ENCODE measurements around the gene NOM1. TPM values are rescaled to one million over a fixed set of nuclear protein-coding genes. Genes with fewer than 3 reads are reported as not detected.

NOM1 gene
- total RNA-seq, 1 experiment from 2014 or later, result 35.4 TPM

DNA sequence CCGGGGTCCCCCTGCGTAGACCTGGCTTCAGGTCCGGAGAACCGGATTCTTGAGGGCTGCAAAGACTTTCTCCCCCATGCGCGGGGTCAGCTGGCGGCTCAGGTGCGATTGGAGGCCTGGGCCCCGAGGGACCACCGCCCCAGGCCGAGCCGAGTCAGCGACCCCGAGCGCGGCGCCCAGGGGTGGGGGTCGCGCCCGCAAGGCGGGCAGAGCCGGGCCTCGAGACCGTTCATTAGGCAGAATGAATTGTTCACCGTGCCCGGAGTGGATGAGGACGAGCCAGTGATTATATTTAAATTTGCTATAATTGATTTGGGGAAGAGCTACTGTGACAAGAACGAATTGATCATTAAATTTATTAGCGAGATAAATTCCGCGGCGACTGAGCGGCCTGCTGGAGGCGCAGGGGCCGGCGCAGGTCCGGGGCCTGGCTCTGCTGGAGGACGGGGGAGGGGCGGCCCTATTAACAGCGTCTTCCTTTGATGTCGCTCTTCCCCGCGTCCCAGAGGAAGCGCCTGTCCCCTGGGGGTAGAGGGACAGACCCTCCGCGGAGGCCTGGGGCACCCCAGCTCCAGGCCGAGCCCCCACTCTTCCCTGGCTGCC lies 53.4 kb downstream of the NOM1 start:
- Histone ChIP-seq H3K4me1 (ENCODE audit: control insufficient read depth in 1 of 2, insufficient read depth in 2 of 2, low read length in 2 of 2) (peaks cover 5 to 15% of the 10 kb centered on the region in 2 experiments; a peak in 3 of 4 replicates), H3K9me2 (ENCODE audit: insufficient read depth) (no peaks in the 10 kb centered on the region)

DNA sequence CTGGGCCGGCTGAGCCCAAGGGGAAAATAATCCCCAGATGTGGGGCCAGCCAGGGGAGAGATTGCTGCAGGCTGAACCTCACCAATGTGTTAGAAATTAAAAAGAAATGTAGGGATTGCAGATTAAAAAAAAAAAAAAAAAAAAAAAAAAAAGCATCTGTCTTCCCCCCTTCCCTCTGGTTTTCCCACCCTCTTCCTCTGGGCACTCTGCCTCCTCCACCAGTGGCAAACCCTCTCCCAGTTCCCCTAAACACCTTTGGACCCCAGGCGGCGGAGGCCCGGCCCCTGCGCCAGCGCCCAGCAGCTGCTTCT lies 53.9 kb downstream of the NOM1 start:
- Histone ChIP-seq H3K9ac (ENCODE audit: low read length) (no peak overlapping the region), H3K79me2 (ENCODE audit: insufficient read depth, low read length) (no peaks in the 10 kb centered on the region), H3K9me3 (ENCODE audit: control insufficient read depth in 1 of 2, insufficient read depth in 1 of 2, low read depth in 1 of 2, low read length in 2 of 2) (no peaks in the 10 kb centered on the region), H3K4me1 (ENCODE audit: control insufficient read depth in 1 of 2, insufficient read depth in 2 of 2, low read length in 2 of 2) (peaks cover 5 to 17% of the 10 kb centered on the region in 2 experiments; a peak in 3 of 4 replicates), H4K20me1 (ENCODE audit: insufficient read depth) (no peaks in the 10 kb centered on the region), H3K36me3 (ENCODE audit: control insufficient read depth in 1 of 2, insufficient read depth in 2 of 2, low read length in 2 of 2) (no peaks in the 10 kb centered on the region; a peak in 1 of 4 replicates), H2AFZ (ENCODE audit: low read depth, low read length, poor library complexity, severe bottlenecking) (no peak overlapping the region), H3K9me2 (ENCODE audit: insufficient read depth) (no peaks in the 10 kb centered on the region), H3K27ac (ENCODE audit: low read depth, low read length) (no peak overlapping the region), H3K27me3 (ENCODE audit: insufficient read depth, low read length) (no peaks in the 10 kb centered on the region), H3K4me3 (replicated peaks in 1 of 2; ENCODE audit: low read depth in 1 of 2, low read length in 2 of 2) (no peak overlapping the region), H3K4me2 (ENCODE audit: low read length) (no peak overlapping the region)
- ATAC-seq, result no peak
- RAD21 ChIA-PET (ENCODE audit: low non-redundant PET in 1 of 2, low total read pairs in 2 of 2, uncharacterized antibody in 2 of 2, unreplicated experiment in 2 of 2), result no interaction called here
- DNase-seq (ENCODE audit: low read depth, low spot score), result no peak
- TF ChIP-seq EZH2phosphoT487 (IDR thresholded peaks at IDR 0.05; ENCODE audit: borderline replicate concordance) (no peak), SP1 (IDR thresholded peaks at IDR 0.05; ENCODE audit: low read depth) (no peak), POLR2AphosphoS5 (IDR thresholded peaks at IDR 0.05; ENCODE audit: low read depth, low read length) (no peak), POLR2A (IDR thresholded peaks at IDR 0.05; ENCODE audit: borderline replicate concordance, extremely low read depth, insufficient read depth, insufficient read length) (no peak), ZNF274 (IDR thresholded peaks at IDR 0.05; ENCODE audit: low read depth, low read length) (no peak), RAD21 (IDR thresholded peaks at IDR 0.05; ENCODE audit: low read depth) (no peak), ZFX (IDR thresholded peaks at IDR 0.05) (no peak), EZH2 (IDR thresholded peaks at IDR 0.05) (no peak), ELF1 (IDR thresholded peaks at IDR 0.05; ENCODE audit: borderline replicate concordance, low read depth) (no peak), SRF (IDR thresholded peaks at IDR 0.05; ENCODE audit: low read depth) (no peak), CEBPB (IDR thresholded peaks at IDR 0.05; ENCODE audit: low read depth) (no peak), TCF7L2 (IDR thresholded peaks at IDR 0.05; ENCODE audit: borderline replicate concordance, extremely low read depth, insufficient read depth, insufficient read length) (no peak), JUND (IDR thresholded peaks at IDR 0.05) (no peak)
- TF ChIP-seq, protein P1, sequence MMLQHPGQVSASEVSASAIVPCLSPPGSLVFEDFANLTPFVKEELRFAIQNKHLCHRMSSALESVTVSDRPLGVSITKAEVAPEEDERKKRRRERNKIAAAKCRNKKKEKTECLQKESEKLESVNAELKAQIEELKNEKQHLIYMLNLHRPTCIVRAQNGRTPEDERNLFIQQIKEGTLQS (IDR thresholded peaks at IDR 0.05), result no peak
- TF ChIP-seq, protein P2, sequence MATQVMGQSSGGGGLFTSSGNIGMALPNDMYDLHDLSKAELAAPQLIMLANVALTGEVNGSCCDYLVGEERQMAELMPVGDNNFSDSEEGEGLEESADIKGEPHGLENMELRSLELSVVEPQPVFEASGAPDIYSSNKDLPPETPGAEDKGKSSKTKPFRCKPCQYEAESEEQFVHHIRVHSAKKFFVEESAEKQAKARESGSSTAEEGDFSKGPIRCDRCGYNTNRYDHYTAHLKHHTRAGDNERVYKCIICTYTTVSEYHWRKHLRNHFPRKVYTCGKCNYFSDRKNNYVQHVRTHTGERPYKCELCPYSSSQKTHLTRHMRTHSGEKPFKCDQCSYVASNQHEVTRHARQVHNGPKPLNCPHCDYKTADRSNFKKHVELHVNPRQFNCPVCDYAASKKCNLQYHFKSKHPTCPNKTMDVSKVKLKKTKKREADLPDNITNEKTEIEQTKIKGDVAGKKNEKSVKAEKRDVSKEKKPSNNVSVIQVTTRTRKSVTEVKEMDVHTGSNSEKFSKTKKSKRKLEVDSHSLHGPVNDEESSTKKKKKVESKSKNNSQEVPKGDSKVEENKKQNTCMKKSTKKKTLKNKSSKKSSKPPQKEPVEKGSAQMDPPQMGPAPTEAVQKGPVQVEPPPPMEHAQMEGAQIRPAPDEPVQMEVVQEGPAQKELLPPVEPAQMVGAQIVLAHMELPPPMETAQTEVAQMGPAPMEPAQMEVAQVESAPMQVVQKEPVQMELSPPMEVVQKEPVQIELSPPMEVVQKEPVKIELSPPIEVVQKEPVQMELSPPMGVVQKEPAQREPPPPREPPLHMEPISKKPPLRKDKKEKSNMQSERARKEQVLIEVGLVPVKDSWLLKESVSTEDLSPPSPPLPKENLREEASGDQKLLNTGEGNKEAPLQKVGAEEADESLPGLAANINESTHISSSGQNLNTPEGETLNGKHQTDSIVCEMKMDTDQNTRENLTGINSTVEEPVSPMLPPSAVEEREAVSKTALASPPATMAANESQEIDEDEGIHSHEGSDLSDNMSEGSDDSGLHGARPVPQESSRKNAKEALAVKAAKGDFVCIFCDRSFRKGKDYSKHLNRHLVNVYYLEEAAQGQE (IDR thresholded peaks at IDR 0.05; ENCODE audit: low read depth), result no peak
- intact Hi-C loops (cut with micrococcal nuclease), result loop anchor here (5.0 kb wide), 1 partner anchor 139 kb away; no protein-coding TSS in a partner anchor
- BruUV-seq (replicated peaks), result no TSS peak
- POLR2A ChIA-PET, result no interaction called here
- CTCF ChIA-PET, result no interaction called here

More for the DNA sequence above, 53.4 kb downstream of the NOM1 start:
- H3K4me2 ChIP-seq (ENCODE audit: low read length), result no peak overlapping the region
- CTCF ChIA-PET, result no interaction called here
- no peaks in the 10 kb centered on the region for H3K79me2 ChIP-seq (ENCODE audit: insufficient read depth, low read length)
- H3K36me3 ChIP-seq (ENCODE audit: control insufficient read depth in 1 of 2, insufficient read depth in 2 of 2, low read length in 2 of 2), result no peaks in the 10 kb centered on the region; a peak in 1 of 4 replicates
- no peaks in the 10 kb centered on the region for H3K9me3 ChIP-seq (ENCODE audit: control insufficient read depth in 1 of 2, insufficient read depth in 1 of 2, low read depth in 1 of 2, low read length in 2 of 2)
- H3K9ac ChIP-seq (ENCODE audit: low read length), result no peak overlapping the region
- BruUV-seq (replicated peaks), result no TSS peak
- intact Hi-C loops (cut with micrococcal nuclease), result loop anchor here (5.0 kb wide), 1 partner anchor 139 kb away; no protein-coding TSS in a partner anchor
- H4K20me1 ChIP-seq (ENCODE audit: insufficient read depth), result no peaks in the 10 kb centered on the region
- H2AFZ ChIP-seq (ENCODE audit: low read depth, low read length, poor library complexity, severe bottlenecking), result no peak overlapping the region
- DNase-seq (ENCODE audit: low read depth, low spot score), result no peak
- H3K27ac ChIP-seq (ENCODE audit: low read depth, low read length), result no peak overlapping the region
- no peaks in the 10 kb centered on the region for H3K27me3 ChIP-seq (ENCODE audit: insufficient read depth, low read length)
- POLR2A ChIA-PET, result no interaction called here
- H3K4me3 ChIP-seq (replicated peaks in 1 of 2; ENCODE audit: low read depth in 1 of 2, low read length in 2 of 2), result no peak overlapping the region
- ATAC-seq, result no peak
- TF ChIP-seq FOSL1 (IDR thresholded peaks at IDR 0.05; ENCODE audit: low read depth), result no peak
- RAD21 ChIA-PET (ENCODE audit: low non-redundant PET in 1 of 2, low total read pairs in 2 of 2, uncharacterized antibody in 2 of 2, unreplicated experiment in 2 of 2), result no interaction called here

All from HCT116 (cell line).